ENCODE measurements around the gene TNFRSF1A.

DNA sequence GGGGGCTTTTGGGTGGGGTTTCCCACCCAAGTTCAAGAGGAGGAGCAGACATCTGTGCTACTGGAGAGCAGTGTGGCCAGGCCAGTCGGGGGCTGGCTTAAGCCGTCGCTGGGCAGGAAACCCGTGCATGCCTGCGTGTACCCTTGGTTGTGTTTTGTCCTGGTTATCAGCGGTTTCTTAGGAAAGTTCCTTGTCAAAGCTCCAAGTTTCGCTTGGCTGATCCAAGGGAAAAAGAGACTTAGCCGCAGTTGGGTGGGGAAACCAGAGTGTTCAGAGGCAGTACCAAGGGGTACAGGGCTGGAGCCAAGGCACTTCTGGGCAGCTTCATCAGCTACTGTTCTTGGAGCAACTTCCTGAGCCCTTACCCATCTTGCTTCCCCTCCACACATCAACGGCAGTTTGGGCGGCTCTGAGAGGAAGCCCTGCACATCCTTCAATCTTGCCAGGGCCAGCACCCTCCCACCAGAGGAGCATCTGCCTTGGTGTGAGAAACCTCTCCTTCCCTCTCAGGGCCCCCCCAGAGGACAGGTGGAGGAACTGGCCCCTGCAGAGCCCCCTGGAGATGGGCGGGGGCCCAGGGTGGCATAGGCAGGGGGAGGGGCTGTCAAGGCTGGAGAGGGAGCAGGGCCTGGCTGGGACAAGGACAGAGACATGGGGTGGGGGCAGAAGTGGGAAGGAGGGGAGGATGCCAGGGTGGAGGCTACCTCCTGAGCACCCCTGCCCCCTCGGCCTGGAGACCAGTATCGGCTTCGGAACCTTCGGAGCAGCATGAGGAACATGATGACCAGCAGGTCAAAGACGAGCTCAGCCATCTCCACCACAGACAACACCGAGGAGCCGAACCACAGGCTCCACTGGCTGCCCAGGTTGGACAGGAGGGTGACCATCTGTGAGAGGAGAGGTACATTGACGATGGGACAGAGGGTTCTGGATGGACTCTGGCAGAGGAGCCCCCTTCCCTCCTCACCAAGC is 5.8 kb upstream of the TNFRSF1A start:
- peak; percentile 19 to 81 (median 61) for TF ChIP-seq POLR2AphosphoS5 (IDR thresholded peaks at IDR 0.05)
- no peak for TF ChIP-seq POLR2A (IDR thresholded peaks at IDR 0.05)
- TF ChIP-seq, protein P1, sequence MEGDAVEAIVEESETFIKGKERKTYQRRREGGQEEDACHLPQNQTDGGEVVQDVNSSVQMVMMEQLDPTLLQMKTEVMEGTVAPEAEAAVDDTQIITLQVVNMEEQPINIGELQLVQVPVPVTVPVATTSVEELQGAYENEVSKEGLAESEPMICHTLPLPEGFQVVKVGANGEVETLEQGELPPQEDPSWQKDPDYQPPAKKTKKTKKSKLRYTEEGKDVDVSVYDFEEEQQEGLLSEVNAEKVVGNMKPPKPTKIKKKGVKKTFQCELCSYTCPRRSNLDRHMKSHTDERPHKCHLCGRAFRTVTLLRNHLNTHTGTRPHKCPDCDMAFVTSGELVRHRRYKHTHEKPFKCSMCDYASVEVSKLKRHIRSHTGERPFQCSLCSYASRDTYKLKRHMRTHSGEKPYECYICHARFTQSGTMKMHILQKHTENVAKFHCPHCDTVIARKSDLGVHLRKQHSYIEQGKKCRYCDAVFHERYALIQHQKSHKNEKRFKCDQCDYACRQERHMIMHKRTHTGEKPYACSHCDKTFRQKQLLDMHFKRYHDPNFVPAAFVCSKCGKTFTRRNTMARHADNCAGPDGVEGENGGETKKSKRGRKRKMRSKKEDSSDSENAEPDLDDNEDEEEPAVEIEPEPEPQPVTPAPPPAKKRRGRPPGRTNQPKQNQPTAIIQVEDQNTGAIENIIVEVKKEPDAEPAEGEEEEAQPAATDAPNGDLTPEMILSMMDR (IDR thresholded peaks at IDR 0.05 in 8 of 11, conservative IDR thresholded peaks at IDR 0.05 in 3 of 11) = no peak

All from spleen (tissue), 7 donors.